GM18511 (cell line): ENCODE measurements around the gene RFTN2.
"Not testable (repeated sequence)": the region's sequence is repeated elsewhere in the genome, so short reads cannot be mapped to it uniquely, and the experiment has no call there.

Experiments
- ATAC-seq: cut with Tn5 transposase; IDR thresholded peaks from one replicate; pipeline ENCODE4 v1.9.1; 2021; ENCODE audit warnings: mild to moderate bottlenecking, moderate library complexity; ENCODE audit not compliant: unreplicated experiment

RFTN2 gene

GRCh38 chr2:197675246-197675645, at the start of gene RFTN2:
Gene RFTN2 (minus strand): TSS chr2:197675587. CDS start chr2:197675458, 129 bp downstream.
- no peak for ATAC-seq

DNA sequence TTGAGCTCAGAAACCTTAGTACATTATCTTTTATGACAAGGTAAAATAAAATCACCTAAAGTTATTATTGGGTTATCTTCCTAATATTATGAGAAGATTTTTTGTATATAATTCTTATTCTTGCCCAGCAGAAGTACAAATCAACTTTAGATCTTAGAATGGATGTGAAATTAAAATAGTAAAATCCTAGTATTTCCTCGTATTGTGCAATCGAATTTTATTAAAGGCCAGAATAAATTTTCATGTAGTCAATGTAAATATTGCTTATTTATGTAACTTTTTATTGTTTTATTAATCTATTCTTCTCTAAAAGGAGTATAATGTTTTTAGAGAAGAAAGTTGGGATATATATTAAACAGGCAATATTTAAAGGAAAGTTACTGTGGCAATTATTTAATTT, 42.5 kb upstream of the RFTN2 start:
- no peak for ATAC-seq

- ATAC-seq: no peak
Observed at GRCh38 chr2:197713271-197713670, 37.9 kb upstream of the RFTN2 start.

DNA sequence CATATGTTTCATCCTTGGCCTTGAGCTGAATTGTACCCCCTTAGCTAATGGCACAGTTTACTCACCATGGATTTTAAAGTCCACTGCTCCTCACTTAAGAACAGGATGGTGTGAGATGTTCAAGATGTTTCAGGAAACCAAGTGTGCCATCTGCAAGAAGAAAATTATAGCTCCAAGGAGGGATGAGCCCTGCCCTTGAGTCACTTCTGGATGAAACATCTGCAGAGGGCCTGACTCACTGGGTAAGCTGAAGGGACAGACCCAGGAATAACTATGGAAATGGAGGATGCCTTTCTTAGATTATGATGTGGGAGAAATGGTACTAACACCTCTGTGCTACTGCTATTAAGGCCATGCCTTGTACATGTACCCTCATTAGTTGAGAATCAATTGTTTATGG, 36.2 kb upstream of the RFTN2 start:
- ATAC-seq: no peak

GRCh38 chr2:197710424-197711042, 35.1 kb upstream of the RFTN2 start:
- ATAC-seq: peak; percentile 81

- not testable (repeated sequence) for ATAC-seq
Observed at GRCh38 chr2:197709140-197709539, 33.8 kb upstream of the RFTN2 start.

DNA sequence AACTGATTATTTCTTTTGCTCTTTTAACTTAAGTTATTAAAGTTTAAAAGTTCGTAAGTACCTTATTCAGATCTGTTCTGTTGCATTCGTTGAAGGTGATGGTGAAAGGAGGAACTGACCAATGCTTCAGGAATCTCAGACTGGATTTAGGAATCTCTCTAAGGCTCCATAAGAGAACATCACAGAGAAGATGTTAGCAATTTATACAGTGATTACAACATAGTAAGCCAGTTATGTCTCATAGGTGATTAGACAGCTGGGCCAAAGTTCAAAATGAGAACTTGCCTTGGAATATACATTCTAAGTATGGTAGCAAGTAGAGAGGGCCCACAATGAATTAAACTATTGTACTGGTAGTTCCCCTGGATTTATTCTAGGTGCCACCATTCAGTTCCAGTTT, 32.9 kb upstream of the RFTN2 start:
- ATAC-seq: no peak

GRCh38 chr2:197707316-197708213, 32.2 kb upstream of the RFTN2 start:
- no peak for ATAC-seq

DNA sequence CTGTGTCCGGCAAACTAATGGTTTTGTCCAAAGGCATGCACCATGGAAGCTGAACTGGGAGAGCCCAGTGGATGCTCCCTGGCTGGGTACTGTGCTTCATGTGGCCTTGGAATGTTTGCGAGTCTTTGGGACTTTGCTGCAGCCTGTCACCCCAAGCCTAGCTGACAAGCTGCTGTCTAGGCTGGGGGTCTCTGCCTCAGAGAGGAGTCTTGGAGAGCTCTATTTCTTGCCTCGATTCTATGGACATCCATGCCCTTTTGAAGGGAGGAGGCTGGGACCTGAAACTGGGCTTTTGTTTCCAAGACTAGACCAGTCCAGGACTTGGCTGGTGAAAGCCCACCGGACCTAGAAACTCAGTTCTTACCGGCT, 31.4 kb upstream of the RFTN2 start:
- ATAC-seq: no peak

DNA sequence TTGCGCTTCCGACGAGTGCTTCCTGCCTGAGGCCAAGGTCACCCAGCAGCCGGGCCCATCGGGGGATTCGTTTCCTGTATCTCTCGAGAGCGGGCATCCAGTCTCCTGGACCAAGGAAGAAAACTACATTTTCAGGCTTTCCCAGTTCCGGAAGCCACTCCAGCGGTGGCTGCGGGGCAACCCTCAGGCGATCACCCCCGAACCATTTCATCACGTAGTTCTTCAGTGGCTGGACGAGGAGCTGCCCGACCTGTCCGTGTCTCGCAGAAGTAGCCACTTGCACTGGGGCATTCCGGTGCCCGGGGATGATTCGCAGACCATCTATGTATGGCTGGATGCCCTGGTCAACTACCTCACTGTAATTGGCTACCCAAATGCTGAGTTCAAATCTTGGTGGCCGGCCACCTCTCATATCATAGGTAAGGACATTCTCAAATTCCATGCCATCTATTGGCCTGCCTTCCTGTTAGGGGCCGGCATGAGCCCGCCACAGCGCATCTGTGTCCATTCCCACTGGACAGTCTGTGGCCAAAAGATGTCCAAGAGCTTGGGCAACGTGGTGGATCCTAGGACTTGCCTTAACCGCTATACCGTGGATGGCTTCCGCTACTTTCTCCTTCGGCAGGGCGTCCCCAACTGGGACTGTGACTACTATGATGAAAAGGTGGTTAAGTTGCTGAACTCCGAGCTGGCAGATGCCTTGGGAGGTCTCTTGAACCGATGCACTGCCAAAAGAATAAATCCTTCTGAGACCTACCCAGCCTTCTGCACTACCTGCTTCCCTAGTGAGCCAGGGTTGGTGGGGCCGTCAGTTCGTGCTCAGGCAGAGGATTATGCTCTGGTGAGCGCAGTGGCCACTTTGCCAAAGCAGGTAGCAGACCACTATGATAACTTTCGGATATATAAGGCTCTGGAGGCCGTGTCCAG, 30.8 kb upstream of the RFTN2 start:
- no peak for ATAC-seq

- ATAC-seq: peak; percentile 87
Observed at GRCh38 chr2:197705121-197705911, 29.9 kb upstream of the RFTN2 start, which contains the start of gene MARS2. Gene MARS2 (plus strand): TSS chr2:197705369. CDS start chr2:197705406, 37 bp downstream.

DNA sequence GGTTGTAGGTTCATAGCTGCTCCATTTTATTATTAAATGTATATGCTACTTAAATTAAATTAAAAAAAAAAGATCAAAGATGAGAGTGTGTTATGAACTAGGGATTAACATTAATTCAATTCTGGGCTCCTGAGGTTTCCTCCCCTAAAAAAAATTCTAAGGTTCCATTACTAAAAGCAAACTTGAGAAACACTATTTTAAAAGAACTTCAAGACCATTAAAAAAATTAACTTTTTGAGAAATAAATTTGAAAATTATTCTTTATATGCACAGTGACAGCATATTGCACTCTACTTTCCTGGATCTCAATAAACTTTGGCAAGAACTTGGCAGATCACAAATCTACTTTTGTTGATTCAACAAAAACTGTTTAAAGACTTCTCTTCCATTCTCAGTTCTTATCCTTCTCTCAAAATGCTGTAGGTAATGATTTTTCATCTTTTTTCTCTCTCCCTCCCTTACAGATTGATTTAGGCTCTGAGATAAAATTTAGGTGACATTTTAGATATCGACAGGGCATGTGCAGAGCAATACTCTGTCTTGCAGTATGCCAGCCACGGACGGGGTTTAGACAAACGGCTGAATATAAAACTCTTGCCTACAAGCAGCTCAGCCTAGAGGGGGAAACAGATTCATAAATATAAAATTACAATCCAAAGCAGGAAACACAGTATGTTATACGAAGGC, 29.2 kb upstream of the RFTN2 start:
- peak; percentile 43 for ATAC-seq

- ATAC-seq: no peak
Observed at GRCh38 chr2:197700960-197701359, 25.6 kb upstream of the RFTN2 start.

DNA sequence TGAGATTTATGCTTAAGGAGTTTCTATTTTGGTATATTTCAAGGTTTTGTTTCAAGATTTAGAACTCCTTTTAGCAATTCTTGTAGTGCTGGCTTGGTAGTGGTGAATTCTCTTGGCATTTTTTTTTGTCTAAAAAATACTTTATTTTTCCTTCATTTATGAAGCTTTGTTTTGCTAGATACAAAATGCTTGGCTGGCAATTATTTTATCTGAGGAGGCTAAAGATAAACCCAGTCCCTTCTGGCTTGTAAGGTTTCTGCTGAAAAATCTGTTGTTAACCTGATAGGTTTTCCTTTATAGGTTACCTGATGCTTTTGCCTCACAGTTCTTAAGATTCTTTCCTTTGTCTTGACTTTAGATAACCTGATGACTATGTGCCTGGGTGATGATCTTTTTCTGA, 24.3 kb upstream of the RFTN2 start:
- ATAC-seq: not testable (repeated sequence)

GRCh38 chr2:197696571-197696970, 21.2 kb upstream of the RFTN2 start:
- not testable (repeated sequence) for ATAC-seq

- not testable (repeated sequence) for ATAC-seq
Observed at GRCh38 chr2:197695971-197696370, 20.6 kb upstream of the RFTN2 start.

GRCh38 chr2:197695206-197695605, 19.8 kb upstream of the RFTN2 start:
- ATAC-seq: not testable (repeated sequence)

- no peak for ATAC-seq
Observed at GRCh38 chr2:197677483-197677882, 2.1 kb upstream of the RFTN2 start.

DNA sequence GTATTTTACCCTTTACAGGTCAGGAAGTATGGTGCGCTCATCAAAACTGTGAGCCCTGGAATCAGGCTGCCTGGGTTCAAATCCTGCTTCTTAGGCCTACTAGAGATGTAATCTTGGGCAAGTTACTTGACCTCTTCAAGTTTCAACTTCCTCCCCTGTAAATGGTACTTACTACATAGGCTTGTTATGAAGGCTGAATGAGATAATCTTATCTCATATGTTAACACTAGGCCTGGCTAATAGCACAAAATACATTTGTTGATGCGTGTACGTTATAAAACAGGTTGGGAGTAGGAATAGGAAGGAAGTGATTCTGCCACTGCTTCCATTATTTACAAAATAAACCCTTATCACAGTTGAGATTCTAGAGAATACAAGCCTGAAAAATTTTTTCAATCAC, 1.7 kb upstream of the RFTN2 start:
- no peak for ATAC-seq

DNA sequence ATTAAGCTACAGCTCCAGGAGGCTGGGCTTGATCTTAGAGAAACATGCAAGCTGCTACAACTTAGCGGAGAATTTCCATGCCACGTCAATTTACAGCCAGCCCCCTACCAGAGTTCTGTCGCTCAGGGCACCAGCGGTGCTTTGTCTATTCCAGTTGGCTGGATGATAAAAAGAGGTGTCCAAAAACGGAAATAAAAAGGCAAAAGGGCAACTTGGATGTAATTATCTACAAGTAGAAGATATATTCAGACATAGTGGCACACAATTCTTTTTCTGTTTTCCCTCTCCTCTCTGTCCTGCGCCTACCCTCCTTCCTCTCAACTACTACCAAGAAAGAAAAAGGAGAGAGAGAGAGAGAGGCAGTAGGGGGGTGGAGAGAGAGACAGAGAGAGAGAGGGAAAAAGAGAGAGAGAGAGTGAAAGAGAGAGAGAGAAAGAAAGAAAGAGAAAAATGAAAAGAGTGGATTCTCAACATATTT, 363 bp upstream of the RFTN2 start:
- no peak for ATAC-seq
